ENCODE measurements around the gene PLAC8. TPM values are rescaled to one million over a fixed set of nuclear protein-coding genes. Genes with fewer than 3 reads are reported as not detected.
A peak's percentile ranks its signal among the peaks of the same experiment; 100 is the strongest.
"Not testable (repeated sequence)": the region's sequence is repeated elsewhere in the genome, so short reads cannot be mapped to it uniquely, and the experiment has no call there.

PLAC8 gene
- total RNA-seq, 2 donors from 2014 or later = 146 to 182 TPM

- Mint-ChIP-seq H3K4me1 (peaks cover 8% of the 10 kb centered on the region), H3K36me3 (ENCODE audit: low read depth) (no peaks in the 10 kb centered on the region), H3K27ac (peak overlapping the region; percentile 73), H3K4me3 (peak overlapping the region; percentile 56), H3K27me3 (no peaks in the 10 kb centered on the region)
- DNase-seq (peak in 1 of 3 donors; percentile 9), ATAC-seq (peak; percentile 81)
- H3K9me3 ChIP-seq (ENCODE audit: control insufficient read depth, low read length, poor library complexity, severe bottlenecking) = no peaks in the 10 kb centered on the region
Measured at GRCh38 chr4:83125738-83126141, 11.2 kb upstream of the PLAC8 start.

- no peaks in the 10 kb centered on the region for H3K27me3 Mint-ChIP-seq
- H3K9me3 ChIP-seq (ENCODE audit: control insufficient read depth, low read length, poor library complexity, severe bottlenecking) = no peaks in the 10 kb centered on the region
- DNase-seq (no peak), ATAC-seq (no peak)
- no peak overlapping the region for H3K4me3 Mint-ChIP-seq
- no peak overlapping the region for H3K27ac Mint-ChIP-seq
- H3K36me3 Mint-ChIP-seq (ENCODE audit: low read depth) = peaks cover under 1% of the 10 kb centered on the region
- H3K4me1 Mint-ChIP-seq = peaks cover 9% of the 10 kb centered on the region
Measured at GRCh38 chr4:83124111-83124780, 9.7 kb upstream of the PLAC8 start.

- no peaks in the 10 kb centered on the region for H3K27me3 Mint-ChIP-seq
- ATAC-seq (no peak), DNase-seq (no peak)
- peaks cover 2% of the 10 kb centered on the region for H3K36me3 Mint-ChIP-seq (ENCODE audit: low read depth)
- no peak overlapping the region for H3K27ac Mint-ChIP-seq
- no peak overlapping the region for H3K4me3 Mint-ChIP-seq
- no peaks in the 10 kb centered on the region for H3K9me3 ChIP-seq (ENCODE audit: control insufficient read depth, low read length, poor library complexity, severe bottlenecking)
- H3K4me1 Mint-ChIP-seq = peaks cover 18% of the 10 kb centered on the region
Measured at GRCh38 chr4:83121246-83121645, 6.7 kb upstream of the PLAC8 start.

GRCh38 chr4:83118869-83119268 is 4.3 kb upstream of the PLAC8 start:
- ATAC-seq (no peak), DNase-seq (no peak)
- Mint-ChIP-seq H3K4me3 (no peak overlapping the region), H3K36me3 (ENCODE audit: low read depth) (peaks cover 2% of the 10 kb centered on the region), H3K4me1 (peaks cover 22% of the 10 kb centered on the region), H3K27ac (peak overlapping the region; percentile 80), H3K27me3 (no peaks in the 10 kb centered on the region)
- H3K9me3 ChIP-seq (ENCODE audit: control insufficient read depth, low read length, poor library complexity, severe bottlenecking) = no peaks in the 10 kb centered on the region

- no peak overlapping the region for H3K4me3 Mint-ChIP-seq
- peaks cover 35% of the 10 kb centered on the region for H3K4me1 Mint-ChIP-seq
- no peak for ATAC-seq
- H3K36me3 Mint-ChIP-seq (ENCODE audit: low read depth) = peaks cover 5% of the 10 kb centered on the region
- no peaks in the 10 kb centered on the region for H3K9me3 ChIP-seq (ENCODE audit: control insufficient read depth, low read length, poor library complexity, severe bottlenecking)
- DNase-seq = no peak
- no peaks in the 10 kb centered on the region for H3K27me3 Mint-ChIP-seq
- H3K27ac Mint-ChIP-seq = peak overlapping the region; percentile 98
Measured at GRCh38 chr4:83115656-83116285, 1.2 kb upstream of the PLAC8 start.

- Mint-ChIP-seq H3K27ac (peak overlapping the region; percentile 98), H3K27me3 (no peaks in the 10 kb centered on the region), H3K36me3 (ENCODE audit: low read depth) (peaks cover 5% of the 10 kb centered on the region), H3K4me1 (peaks cover 42% of the 10 kb centered on the region), H3K4me3 (peak overlapping the region; percentile 98)
- no peak for ATAC-seq
- H3K9me3 ChIP-seq (ENCODE audit: control insufficient read depth, low read length, poor library complexity, severe bottlenecking) = no peaks in the 10 kb centered on the region
- DNase-seq = no peak
Measured at GRCh38 chr4:83115000-83115399, 471 bp upstream of the PLAC8 start.

GRCh38 chr4:83113429-83113786 is 1.1 kb downstream of the PLAC8 start:
- peak overlapping the region; percentile 98 for H3K27ac Mint-ChIP-seq
- H3K4me3 Mint-ChIP-seq = peak overlapping the region; percentile 98
- no peaks in the 10 kb centered on the region for H3K27me3 Mint-ChIP-seq
- H3K9me3 ChIP-seq (ENCODE audit: control insufficient read depth, low read length, poor library complexity, severe bottlenecking) = no peaks in the 10 kb centered on the region
- ATAC-seq (no peak), DNase-seq (no peak)
- peaks cover 3% of the 10 kb centered on the region for H3K36me3 Mint-ChIP-seq (ENCODE audit: low read depth)
- H3K4me1 Mint-ChIP-seq = peaks cover 38% of the 10 kb centered on the region

- peaks cover 3% of the 10 kb centered on the region for H3K36me3 Mint-ChIP-seq (ENCODE audit: low read depth)
- H3K27ac Mint-ChIP-seq = peak overlapping the region; percentile 98
- H3K9me3 ChIP-seq (ENCODE audit: control insufficient read depth, low read length, poor library complexity, severe bottlenecking) = no peaks in the 10 kb centered on the region
- no peaks in the 10 kb centered on the region for H3K27me3 Mint-ChIP-seq
- DNase-seq (no peak), ATAC-seq (peak; percentile 7)
- H3K4me3 Mint-ChIP-seq = peak overlapping the region; percentile 98
- peaks cover 38% of the 10 kb centered on the region for H3K4me1 Mint-ChIP-seq
Measured at GRCh38 chr4:83112678-83113428, 1.7 kb downstream of the PLAC8 start.

GRCh38 chr4:83112231-83112630 is 2.3 kb downstream of the PLAC8 start:
- H3K27me3 Mint-ChIP-seq = no peaks in the 10 kb centered on the region
- peaks cover 3% of the 10 kb centered on the region for H3K36me3 Mint-ChIP-seq (ENCODE audit: low read depth)
- H3K4me1 Mint-ChIP-seq = peaks cover 38% of the 10 kb centered on the region
- peak overlapping the region; percentile 98 for H3K27ac Mint-ChIP-seq
- H3K9me3 ChIP-seq (ENCODE audit: control insufficient read depth, low read length, poor library complexity, severe bottlenecking) = no peaks in the 10 kb centered on the region
- DNase-seq (no peak), ATAC-seq (no peak)
- H3K4me3 Mint-ChIP-seq = peak overlapping the region; percentile 98

GRCh38 chr4:83111751-83112141 is 2.8 kb downstream of the PLAC8 start:
- DNase-seq; H3K27me3 Mint-ChIP-seq; H3K9me3 ChIP-seq (ENCODE audit: control insufficient read depth, low read length, poor library complexity, severe bottlenecking); ATAC-seq; H3K36me3 Mint-ChIP-seq (ENCODE audit: low read depth): not testable (repeated sequence)
- Mint-ChIP-seq H3K27ac (peak overlapping the region; percentile 98), H3K4me1 (peaks cover 38% of the 10 kb centered on the region), H3K4me3 (peak overlapping the region; percentile 79)

- H3K4me1 Mint-ChIP-seq = peaks cover 38% of the 10 kb centered on the region
- H3K4me3 Mint-ChIP-seq = peak overlapping the region; percentile 91
- peak overlapping the region; percentile 98 for H3K27ac Mint-ChIP-seq
- no peaks in the 10 kb centered on the region for H3K9me3 ChIP-seq (ENCODE audit: control insufficient read depth, low read length, poor library complexity, severe bottlenecking)
- no peak for ATAC-seq
- H3K27me3 Mint-ChIP-seq = no peaks in the 10 kb centered on the region
- peaks cover 3% of the 10 kb centered on the region for H3K36me3 Mint-ChIP-seq (ENCODE audit: low read depth)
- no peak for DNase-seq
Measured at GRCh38 chr4:83110970-83111750, 3.4 kb downstream of the PLAC8 start.

GRCh38 chr4:83110223-83110945 is 4.1 kb downstream of the PLAC8 start:
- Mint-ChIP-seq H3K27me3 (no peaks in the 10 kb centered on the region), H3K4me3 (peak overlapping the region; percentile 91), H3K36me3 (ENCODE audit: low read depth) (peaks cover 4% of the 10 kb centered on the region), H3K27ac (peak overlapping the region; percentile 98), H3K4me1 (peaks cover 38% of the 10 kb centered on the region)
- ATAC-seq = peak; percentile 86
- H3K9me3 ChIP-seq (ENCODE audit: control insufficient read depth, low read length, poor library complexity, severe bottlenecking) = no peaks in the 10 kb centered on the region
- DNase-seq = peak; percentile 69 to 83 (median 73)

Measured in T-helper 17 cell (primary cell).